ENCODE results near the gene MCRIP1. TPM values are rescaled to one million over a fixed set of nuclear protein-coding genes. Genes with fewer than 3 reads are reported as not detected.
"Not testable (repeated sequence)": the region's sequence is repeated elsewhere in the genome, so short reads cannot be mapped to it uniquely, and the experiment has no call there.

Gene MCRIP1
- total and polyA plus RNA-seq, 9 donors = 113 to 147 (median 134) TPM

DNA sequence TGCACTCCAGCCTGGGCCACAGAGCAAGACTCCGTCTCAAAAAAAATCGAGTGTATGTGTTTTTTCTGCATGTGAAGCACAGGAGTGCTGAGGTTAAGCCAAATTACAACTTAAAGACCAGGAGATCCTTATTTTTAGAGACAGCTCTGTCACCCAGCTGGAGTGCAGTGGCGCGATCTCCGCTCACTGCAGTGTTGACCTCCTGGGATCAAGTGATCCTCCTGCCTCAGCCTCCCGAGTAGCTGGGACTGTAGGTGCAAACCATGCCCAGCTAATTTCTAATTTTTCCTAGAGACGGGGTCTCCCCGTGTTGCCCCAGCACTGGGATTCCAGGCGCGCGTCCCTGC is 9.3 kb upstream of the MCRIP1 start:
- H3K27ac ChIP-seq (ENCODE audit: low read length) = no peak overlapping the region
- 89% methylated on average over 9 of the region's 11 CpGs for WGBS (ENCODE audit: insufficient coverage)
- no peak for DNase-seq
- H3K36me3 ChIP-seq (ENCODE audit: control insufficient read depth, insufficient read depth, low read length) = peaks cover 53% of the 10 kb centered on the region
- no peaks in the 10 kb centered on the region for H3K27me3 ChIP-seq (ENCODE audit: control insufficient read depth, insufficient read depth, low read length)
- H3K4me1 ChIP-seq (ENCODE audit: control insufficient read depth, insufficient read depth, low read length) = peaks cover 15% of the 10 kb centered on the region
- H3K9me3 ChIP-seq (replicated peaks; ENCODE audit: control insufficient read depth, low read depth, low read length) = no peaks in the 10 kb centered on the region
- H3K4me3 ChIP-seq (ENCODE audit: low read length) = no peak overlapping the region

GRCh38 chr17:81841866-81842265 is 8.8 kb upstream of the MCRIP1 start:
- no peak overlapping the region for H3K27ac ChIP-seq (ENCODE audit: low read length)
- H3K4me3 ChIP-seq (ENCODE audit: low read length) = no peak overlapping the region
- DNase-seq = no peak
- peaks cover 48% of the 10 kb centered on the region for H3K36me3 ChIP-seq (ENCODE audit: control insufficient read depth, insufficient read depth, low read length)
- 78% methylated on average over 15 of the region's 15 CpGs for WGBS (ENCODE audit: insufficient coverage)
- H3K27me3 ChIP-seq (ENCODE audit: control insufficient read depth, insufficient read depth, low read length) = no peaks in the 10 kb centered on the region
- no peaks in the 10 kb centered on the region for H3K9me3 ChIP-seq (replicated peaks; ENCODE audit: control insufficient read depth, low read depth, low read length)
- peaks cover 15% of the 10 kb centered on the region for H3K4me1 ChIP-seq (ENCODE audit: control insufficient read depth, insufficient read depth, low read length)

DNA sequence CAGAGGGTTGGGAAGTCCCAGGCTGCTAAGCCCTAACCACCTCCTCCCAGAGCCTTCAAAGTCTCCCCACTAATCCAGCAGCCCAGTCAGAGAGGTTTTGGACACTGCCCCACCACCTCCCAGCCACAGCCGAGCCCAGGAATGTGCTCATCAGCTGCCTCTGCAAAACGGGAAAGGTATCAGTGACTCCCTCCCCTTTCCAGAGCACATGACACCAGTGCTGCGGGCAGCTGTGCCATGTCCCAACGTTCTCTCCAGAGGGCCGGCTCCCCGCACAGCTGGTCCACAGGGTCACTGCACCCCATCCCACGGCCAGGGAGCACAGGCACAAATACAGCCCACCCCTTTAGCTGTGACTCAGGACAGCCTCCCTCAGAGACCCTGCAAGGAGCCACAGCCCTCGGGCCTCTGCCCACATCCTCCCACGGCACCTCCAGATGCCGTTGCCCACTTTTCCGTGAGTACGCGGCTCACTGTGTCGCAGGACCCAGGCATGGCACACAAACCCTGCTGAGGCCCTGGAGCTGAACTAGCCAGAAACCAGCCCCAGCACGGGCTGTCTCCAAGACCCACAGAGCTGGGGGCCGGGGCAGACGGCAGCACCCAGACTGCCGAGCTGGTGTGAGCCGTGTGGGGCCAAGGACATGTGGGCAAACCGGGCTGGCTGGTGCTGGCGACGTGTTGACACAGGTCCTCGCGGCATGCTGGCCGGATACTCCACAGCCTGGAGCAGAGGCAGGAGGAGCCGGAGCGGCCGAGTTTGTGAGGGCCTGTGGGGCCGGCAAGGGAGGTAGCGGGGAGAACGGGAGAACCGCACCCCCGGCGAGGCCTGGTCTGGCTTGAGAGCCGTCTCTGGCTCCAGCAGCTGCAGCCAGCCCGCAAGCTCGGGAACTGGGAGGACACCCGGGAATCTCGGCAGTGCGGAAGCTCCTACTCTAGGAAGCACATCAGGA is 8.0 kb upstream of the MCRIP1 start:
- peaks cover 41% of the 10 kb centered on the region for H3K36me3 ChIP-seq (ENCODE audit: control insufficient read depth, insufficient read depth, low read length)
- H3K27me3 ChIP-seq (ENCODE audit: control insufficient read depth, insufficient read depth, low read length) = no peaks in the 10 kb centered on the region
- H3K4me1 ChIP-seq (ENCODE audit: control insufficient read depth, insufficient read depth, low read length) = peaks cover 15% of the 10 kb centered on the region
- no peak overlapping the region for H3K27ac ChIP-seq (ENCODE audit: low read length)
- H3K4me3 ChIP-seq (ENCODE audit: low read length) = no peak overlapping the region
- WGBS (ENCODE audit: insufficient coverage) = 63% methylated on average over 38 of the region's 40 CpGs
- H3K9me3 ChIP-seq (replicated peaks; ENCODE audit: control insufficient read depth, low read depth, low read length) = no peaks in the 10 kb centered on the region
- peak; percentile 40 for DNase-seq

DNA sequence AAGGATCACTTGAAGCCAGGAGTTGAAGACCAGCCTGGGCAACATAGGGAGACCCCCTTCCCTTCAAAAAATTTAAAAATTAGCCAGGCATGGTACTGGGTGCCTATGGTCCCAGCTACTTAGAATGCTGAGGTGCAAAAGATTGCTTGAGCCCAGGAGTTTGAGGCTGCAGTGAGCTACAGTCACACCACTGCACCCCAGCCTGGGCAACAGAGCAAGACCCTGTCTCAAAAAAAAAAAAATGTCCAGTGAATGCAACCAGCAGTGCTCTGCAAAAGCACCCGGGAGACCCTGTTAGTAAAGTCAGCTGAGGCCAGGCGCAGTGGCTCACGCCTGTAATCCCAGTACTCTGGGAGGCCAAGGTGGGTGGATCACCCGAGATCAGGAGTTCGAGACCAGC is 7.0 kb upstream of the MCRIP1 start:
- H3K27me3 ChIP-seq (ENCODE audit: control insufficient read depth, insufficient read depth, low read length); H3K9me3 ChIP-seq (replicated peaks; ENCODE audit: control insufficient read depth, low read depth, low read length); DNase-seq; H3K27ac ChIP-seq (ENCODE audit: low read length); H3K4me3 ChIP-seq (ENCODE audit: low read length): not testable (repeated sequence)
- 97% methylated on average over 3 of the region's 5 CpGs for whole genome bisulfite sequencing (ENCODE audit: insufficient coverage)
- Histone ChIP-seq H3K4me1 (ENCODE audit: control insufficient read depth, insufficient read depth, low read length) (peaks cover 15% of the 10 kb centered on the region), H3K36me3 (ENCODE audit: control insufficient read depth, insufficient read depth, low read length) (peaks cover 30% of the 10 kb centered on the region)

- WGBS (ENCODE audit: insufficient coverage) = 70% methylated on average over 14 of the region's 15 CpGs
- no peaks in the 10 kb centered on the region for H3K9me3 ChIP-seq (replicated peaks; ENCODE audit: control insufficient read depth, low read depth, low read length)
- no peak for DNase-seq
- no peak overlapping the region for H3K27ac ChIP-seq (ENCODE audit: low read length)
- no peaks in the 10 kb centered on the region for H3K27me3 ChIP-seq (ENCODE audit: control insufficient read depth, insufficient read depth, low read length)
- peaks cover 16% of the 10 kb centered on the region for H3K4me1 ChIP-seq (ENCODE audit: control insufficient read depth, insufficient read depth, low read length)
- peaks cover 23% of the 10 kb centered on the region for H3K36me3 ChIP-seq (ENCODE audit: control insufficient read depth, insufficient read depth, low read length)
- no peak overlapping the region for H3K4me3 ChIP-seq (ENCODE audit: low read length)
These were observed 6.2 kb upstream of the MCRIP1 start for GRCh38 chr17:81839301-81839700.

DNA sequence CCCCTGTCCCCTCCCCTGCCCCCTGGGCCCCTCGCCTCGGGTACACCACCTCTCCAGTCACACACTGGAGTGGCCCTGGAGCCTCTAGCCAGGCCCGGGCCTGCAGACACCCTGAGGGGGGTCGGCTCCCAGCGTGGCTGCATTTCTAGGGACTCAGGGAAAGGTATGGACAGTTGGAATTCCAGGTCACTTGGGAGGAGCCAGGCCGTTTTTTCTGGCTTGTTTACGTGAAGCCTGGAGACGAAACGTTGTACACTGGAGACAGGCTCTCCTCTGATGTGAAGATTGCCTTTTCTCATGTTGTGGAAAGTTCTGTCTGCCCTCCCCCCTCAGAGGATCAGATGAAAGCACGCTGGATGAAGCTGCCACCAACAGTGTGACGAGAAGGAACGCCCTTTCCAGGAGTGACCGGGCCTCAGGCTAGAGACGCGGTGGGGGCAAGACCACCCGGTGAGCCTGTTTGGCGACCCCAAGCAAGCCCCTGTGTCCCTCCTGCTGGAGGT is 5.7 kb upstream of the MCRIP1 start:
- DNase-seq = no peak
- H3K36me3 ChIP-seq (ENCODE audit: control insufficient read depth, insufficient read depth, low read length) = peaks cover 18% of the 10 kb centered on the region
- 30% methylated on average over 14 of the region's 17 CpGs for WGBS (ENCODE audit: insufficient coverage)
- no peaks in the 10 kb centered on the region for H3K27me3 ChIP-seq (ENCODE audit: control insufficient read depth, insufficient read depth, low read length)
- H3K27ac ChIP-seq (ENCODE audit: low read length) = peak overlapping the region; percentile 7
- H3K4me3 ChIP-seq (ENCODE audit: low read length) = no peak overlapping the region
- no peaks in the 10 kb centered on the region for H3K9me3 ChIP-seq (replicated peaks; ENCODE audit: control insufficient read depth, low read depth, low read length)
- peaks cover 21% of the 10 kb centered on the region for H3K4me1 ChIP-seq (ENCODE audit: control insufficient read depth, insufficient read depth, low read length)

DNA sequence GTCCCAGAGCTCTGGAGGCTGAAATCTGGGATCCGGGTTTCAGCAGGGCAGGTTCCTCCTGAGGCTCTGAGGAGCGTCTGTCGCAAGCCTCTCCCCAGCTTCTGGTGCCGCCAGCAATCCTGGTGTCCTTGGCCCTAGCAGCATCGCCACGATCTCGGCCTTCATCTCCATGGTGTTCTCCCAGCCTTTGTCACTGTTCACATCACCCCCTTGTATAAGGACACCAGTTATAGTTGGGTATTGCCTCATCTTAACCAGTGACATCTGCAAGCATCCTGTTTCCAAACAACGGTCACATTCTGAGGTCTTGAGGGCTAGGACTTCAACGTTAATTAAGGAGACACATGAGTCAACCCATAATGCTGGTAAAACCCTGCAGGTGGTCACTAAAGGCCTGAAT is 4.5 kb upstream of the MCRIP1 start:
- Histone ChIP-seq H3K36me3 (ENCODE audit: control insufficient read depth, insufficient read depth, low read length) (peaks cover 6% of the 10 kb centered on the region), H3K27me3 (ENCODE audit: control insufficient read depth, insufficient read depth, low read length) (no peaks in the 10 kb centered on the region), H3K9me3 (replicated peaks; ENCODE audit: control insufficient read depth, low read depth, low read length) (no peaks in the 10 kb centered on the region), H3K4me1 (ENCODE audit: control insufficient read depth, insufficient read depth, low read length) (peaks cover 26% of the 10 kb centered on the region), H3K27ac (ENCODE audit: low read length) (no peak overlapping the region), H3K4me3 (ENCODE audit: low read length) (no peak overlapping the region)
- no peak for DNase-seq
- WGBS (ENCODE audit: insufficient coverage) = 86% methylated on average over 8 of the region's 9 CpGs

DNA sequence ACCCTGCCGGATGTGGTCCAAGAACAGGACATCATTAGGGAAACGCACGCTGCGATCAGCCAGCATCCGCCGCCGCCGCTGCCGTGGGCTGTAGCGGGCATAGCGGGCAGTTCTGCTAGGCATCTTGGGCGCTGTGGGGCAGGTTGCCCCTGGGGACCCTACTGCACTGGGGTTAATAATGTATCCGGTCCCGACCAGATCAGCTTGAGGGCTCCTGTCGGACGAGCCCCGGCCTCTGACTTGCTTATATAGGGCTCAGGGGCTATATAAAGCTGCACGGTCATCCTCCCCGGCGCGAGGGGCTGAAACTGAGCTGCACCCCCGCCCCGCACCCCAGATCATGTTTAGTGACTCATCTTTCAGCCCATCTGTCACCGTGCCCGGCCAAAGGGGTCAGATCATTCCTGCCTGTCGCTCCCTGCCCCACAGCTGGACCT is 1.8 kb upstream of the MCRIP1 start, which contains the start of gene PPP1R27:
TSS of gene PPP1R27 (minus strand) at position 220 of the 437 bp plus-strand sequence. CDS start at position 123, 97 bp downstream.
- Histone ChIP-seq H3K27ac (ENCODE audit: low read length) (peak within 1 kb of the TSS; percentile 96), H3K9me3 (replicated peaks; ENCODE audit: control insufficient read depth, low read depth, low read length) (no peaks in the 10 kb centered on the region), H3K4me1 (ENCODE audit: control insufficient read depth, insufficient read depth, low read length) (peaks cover 25% of the 10 kb centered on the region), H3K36me3 (ENCODE audit: control insufficient read depth, insufficient read depth, low read length) (peaks cover 3% of the 10 kb centered on the region), H3K4me3 (ENCODE audit: low read length) (peak within 1 kb of the TSS; percentile 93), H3K27me3 (ENCODE audit: control insufficient read depth, insufficient read depth, low read length) (no peaks in the 10 kb centered on the region)
- 92% methylated on average over 26 of the region's 26 CpGs for WGBS (ENCODE audit: insufficient coverage)
- DNase-seq = peak; percentile 51

DNA sequence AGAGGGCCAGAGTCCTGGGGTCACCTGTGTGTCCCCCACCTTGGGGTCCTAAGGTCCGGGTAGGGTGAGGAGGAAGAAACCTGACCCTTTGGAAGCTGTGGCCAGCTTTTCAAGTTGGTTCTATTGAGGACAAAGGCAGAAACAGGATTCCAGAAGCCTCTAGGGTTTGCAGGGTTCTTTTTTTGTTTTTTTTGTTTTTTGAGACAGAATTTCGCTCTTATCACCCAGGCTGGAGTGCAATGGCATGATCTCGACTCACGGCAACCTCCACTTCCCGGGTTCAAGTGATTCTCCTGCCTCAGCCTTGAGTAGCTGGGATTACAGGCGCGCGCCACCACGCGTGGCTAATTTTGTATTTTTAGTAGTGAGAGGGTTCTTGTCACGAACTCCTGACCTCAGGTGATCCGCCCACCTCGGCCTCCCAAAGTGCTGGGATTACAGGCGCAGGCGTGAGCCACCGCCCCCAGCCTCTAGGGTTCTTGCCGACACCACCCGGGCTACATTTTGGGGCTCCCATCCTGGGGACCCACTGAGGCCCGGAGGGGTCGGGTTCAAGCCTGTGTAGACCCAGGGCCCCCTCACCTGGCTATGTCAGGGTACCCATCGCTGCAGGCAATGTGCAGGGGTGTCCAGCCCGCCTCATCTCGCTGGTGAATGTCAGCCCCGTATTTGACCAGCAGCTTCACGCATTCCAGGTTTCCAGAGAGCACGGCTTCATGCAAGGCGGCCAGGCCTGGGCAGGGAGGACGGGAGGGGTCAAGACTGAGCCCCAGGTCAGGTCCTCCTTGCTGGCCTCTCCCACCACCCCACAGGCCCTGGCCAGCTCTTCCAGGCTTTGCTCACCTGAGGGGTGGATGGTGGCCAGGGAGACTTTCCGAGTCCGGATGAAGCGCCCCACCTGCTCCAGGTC is 1.1 kb upstream of the MCRIP1 start:
- Histone ChIP-seq H3K27ac (ENCODE audit: low read length) (peak overlapping the region; percentile 96), H3K27me3 (ENCODE audit: control insufficient read depth, insufficient read depth, low read length) (no peaks in the 10 kb centered on the region), H3K4me3 (ENCODE audit: low read length) (peak overlapping the region; percentile 93), H3K36me3 (ENCODE audit: control insufficient read depth, insufficient read depth, low read length) (peaks cover 4% of the 10 kb centered on the region), H3K4me1 (ENCODE audit: control insufficient read depth, insufficient read depth, low read length) (peaks cover 25% of the 10 kb centered on the region), H3K9me3 (replicated peaks; ENCODE audit: control insufficient read depth, low read depth, low read length) (no peaks in the 10 kb centered on the region)
- peak; percentile 30 for DNase-seq
- 80% methylated on average over 26 of the region's 31 CpGs for WGBS (ENCODE audit: insufficient coverage)

Measured in muscle of leg (tissue), 11 donors.